Measurements from ENCODE around the gene ZNF398. TPM values are rescaled to one million over a fixed set of nuclear protein-coding genes. Genes with fewer than 3 reads are reported as not detected.

The ZNF398 gene
- polyA plus RNA-seq, 1 donor from 2014 or later: 8.6 TPM

DNA sequence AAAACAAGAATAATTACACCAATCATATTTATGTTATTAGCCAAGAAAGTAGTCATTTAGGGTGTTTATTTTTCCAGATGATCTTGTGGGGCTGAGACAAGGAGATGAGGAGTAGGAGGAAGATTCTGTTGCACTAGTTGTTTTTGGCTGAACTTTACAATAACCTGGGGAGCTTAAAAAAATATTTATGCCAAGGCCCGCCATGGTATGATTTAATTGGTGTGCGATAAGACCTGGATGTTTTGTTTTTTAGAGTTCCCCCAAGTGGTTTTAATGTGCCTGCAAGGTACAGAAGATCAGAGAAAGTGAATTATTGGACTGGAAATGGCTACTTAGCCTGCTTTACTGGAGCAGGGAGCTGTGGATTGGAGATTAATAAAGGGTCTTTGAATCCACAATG is 41.0 kb downstream of the ZNF398 start:
- H3K9ac ChIP-seq (ENCODE audit: low read length): no peak overlapping the region
- no peaks in the 10 kb centered on the region for H3K27me3 ChIP-seq (ENCODE audit: insufficient read depth, low read depth, low read length)
- H3K4me2 ChIP-seq (ENCODE audit: low read length): no peak overlapping the region
- no peaks in the 10 kb centered on the region for H3K36me3 ChIP-seq (ENCODE audit: insufficient read depth, low read length)
- no peaks in the 10 kb centered on the region for H3K79me2 ChIP-seq (replicated peaks; ENCODE audit: insufficient read depth, low read length)
- no peak overlapping the region for H3K27ac ChIP-seq (ENCODE audit: low read length)
- no peak overlapping the region for H2AFZ ChIP-seq (ENCODE audit: low read depth, low read length)
- no peak overlapping the region for H3K4me3 ChIP-seq (ENCODE audit: low read length)
- no peaks in the 10 kb centered on the region for H3K9me3 ChIP-seq (ENCODE audit: low read length)
- H3F3A ChIP-seq (ENCODE audit: insufficient read depth, low read length, poor library complexity, severe bottlenecking): no peaks in the 10 kb centered on the region
- H3K9me2 ChIP-seq (ENCODE audit: insufficient read depth, low read length): no peaks in the 10 kb centered on the region
- no peaks in the 10 kb centered on the region for H4K20me1 ChIP-seq (ENCODE audit: insufficient read depth)
- no peak for TF ChIP-seq SMC3 (conservative IDR thresholded peaks at IDR 0.05; ENCODE audit: poor library complexity)
- TF ChIP-seq RAD21 (conservative IDR thresholded peaks at IDR 0.05): no peak
- no peak for TF ChIP-seq EZH2 (IDR thresholded peaks at IDR 0.05; ENCODE audit: borderline replicate concordance, insufficient read depth, low read length, poor library complexity, severe bottlenecking)
- TF ChIP-seq POLR2AphosphoS5 (IDR thresholded peaks at IDR 0.05): no peak

DNA sequence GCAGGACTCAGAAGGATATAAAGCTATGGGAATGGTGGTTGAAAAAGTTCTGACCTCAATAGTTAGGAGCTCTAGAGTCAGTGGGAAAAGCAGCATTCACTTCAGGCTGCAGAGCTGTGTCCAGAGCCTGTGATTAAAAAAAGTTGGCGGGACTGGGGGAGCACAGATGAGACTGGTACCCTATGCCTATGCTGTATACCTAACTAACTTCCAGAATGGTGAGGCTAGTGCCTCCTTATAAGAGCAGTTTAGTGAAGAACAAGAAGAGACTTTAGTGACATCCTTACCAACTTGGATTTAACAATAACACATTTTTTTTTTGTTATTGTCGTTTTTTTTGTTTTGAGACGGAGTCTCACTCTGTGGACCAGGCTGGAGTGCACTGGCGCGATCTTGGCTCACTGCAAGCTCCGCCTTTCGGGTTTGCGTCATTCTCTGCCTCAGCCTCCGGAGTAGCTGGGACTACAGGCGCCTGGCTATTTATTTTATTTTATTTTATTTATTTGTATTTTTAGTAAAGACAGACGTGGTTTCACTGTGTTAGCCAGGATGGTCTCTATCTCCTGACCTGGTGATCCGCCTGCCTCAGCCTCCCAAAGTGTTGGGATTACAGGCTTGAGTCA is 41.5 kb downstream of the ZNF398 start:
- H3K9me2 ChIP-seq (ENCODE audit: insufficient read depth, low read length): no peaks in the 10 kb centered on the region
- H3K9ac ChIP-seq (ENCODE audit: low read length): no peak overlapping the region
- no peak overlapping the region for H3K4me2 ChIP-seq (ENCODE audit: low read length)
- H3K27me3 ChIP-seq (ENCODE audit: insufficient read depth, low read depth, low read length): no peaks in the 10 kb centered on the region
- H3F3A ChIP-seq (ENCODE audit: insufficient read depth, low read length, poor library complexity, severe bottlenecking): no peaks in the 10 kb centered on the region
- no peak overlapping the region for H2AFZ ChIP-seq (ENCODE audit: low read depth, low read length)
- TF ChIP-seq EP300 (conservative IDR thresholded peaks at IDR 0.05; ENCODE audit: poor library complexity, severe bottlenecking) (no peak), TAF1 (IDR thresholded peaks at IDR 0.05; ENCODE audit: low read depth) (no peak)
- TF ChIP-seq, protein P1, sequence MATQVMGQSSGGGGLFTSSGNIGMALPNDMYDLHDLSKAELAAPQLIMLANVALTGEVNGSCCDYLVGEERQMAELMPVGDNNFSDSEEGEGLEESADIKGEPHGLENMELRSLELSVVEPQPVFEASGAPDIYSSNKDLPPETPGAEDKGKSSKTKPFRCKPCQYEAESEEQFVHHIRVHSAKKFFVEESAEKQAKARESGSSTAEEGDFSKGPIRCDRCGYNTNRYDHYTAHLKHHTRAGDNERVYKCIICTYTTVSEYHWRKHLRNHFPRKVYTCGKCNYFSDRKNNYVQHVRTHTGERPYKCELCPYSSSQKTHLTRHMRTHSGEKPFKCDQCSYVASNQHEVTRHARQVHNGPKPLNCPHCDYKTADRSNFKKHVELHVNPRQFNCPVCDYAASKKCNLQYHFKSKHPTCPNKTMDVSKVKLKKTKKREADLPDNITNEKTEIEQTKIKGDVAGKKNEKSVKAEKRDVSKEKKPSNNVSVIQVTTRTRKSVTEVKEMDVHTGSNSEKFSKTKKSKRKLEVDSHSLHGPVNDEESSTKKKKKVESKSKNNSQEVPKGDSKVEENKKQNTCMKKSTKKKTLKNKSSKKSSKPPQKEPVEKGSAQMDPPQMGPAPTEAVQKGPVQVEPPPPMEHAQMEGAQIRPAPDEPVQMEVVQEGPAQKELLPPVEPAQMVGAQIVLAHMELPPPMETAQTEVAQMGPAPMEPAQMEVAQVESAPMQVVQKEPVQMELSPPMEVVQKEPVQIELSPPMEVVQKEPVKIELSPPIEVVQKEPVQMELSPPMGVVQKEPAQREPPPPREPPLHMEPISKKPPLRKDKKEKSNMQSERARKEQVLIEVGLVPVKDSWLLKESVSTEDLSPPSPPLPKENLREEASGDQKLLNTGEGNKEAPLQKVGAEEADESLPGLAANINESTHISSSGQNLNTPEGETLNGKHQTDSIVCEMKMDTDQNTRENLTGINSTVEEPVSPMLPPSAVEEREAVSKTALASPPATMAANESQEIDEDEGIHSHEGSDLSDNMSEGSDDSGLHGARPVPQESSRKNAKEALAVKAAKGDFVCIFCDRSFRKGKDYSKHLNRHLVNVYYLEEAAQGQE (IDR thresholded peaks at IDR 0.05; ENCODE audit: borderline replicate concordance): no peak
- no peak overlapping the region for H3K27ac ChIP-seq (ENCODE audit: low read length)
- H3K36me3 ChIP-seq (ENCODE audit: insufficient read depth, low read length): no peaks in the 10 kb centered on the region
- H3K9me3 ChIP-seq (ENCODE audit: low read length): no peaks in the 10 kb centered on the region
- no peak overlapping the region for H3K4me3 ChIP-seq (ENCODE audit: low read length)
- no peaks in the 10 kb centered on the region for H4K20me1 ChIP-seq (ENCODE audit: insufficient read depth)
- no peaks in the 10 kb centered on the region for H3K79me2 ChIP-seq (replicated peaks; ENCODE audit: insufficient read depth, low read length)

DNA sequence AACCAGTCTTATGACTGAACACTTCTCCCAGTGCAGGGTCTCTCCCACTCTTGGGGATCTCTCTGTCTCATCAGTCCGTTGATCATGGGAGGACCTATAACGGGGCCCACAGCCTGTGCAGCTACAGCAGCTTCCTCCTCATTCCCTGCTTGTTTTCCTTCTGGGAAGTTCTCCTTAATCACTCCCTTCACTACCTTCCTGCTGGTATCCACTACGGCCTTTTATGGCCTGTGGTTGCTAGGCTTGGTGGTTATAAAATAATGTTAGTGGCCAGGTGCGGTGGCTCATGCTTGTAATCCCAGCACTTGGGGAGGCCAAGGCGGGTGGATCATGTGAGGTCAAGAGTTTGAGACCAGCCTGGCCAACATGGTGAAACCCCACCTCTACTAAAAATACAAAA is 44.6 kb downstream of the ZNF398 start:
- Histone ChIP-seq H4K20me1 (ENCODE audit: insufficient read depth) (peaks cover 3% of the 10 kb centered on the region), H3K9ac (ENCODE audit: low read length) (no peak overlapping the region), H3K36me3 (ENCODE audit: insufficient read depth, low read length) (no peaks in the 10 kb centered on the region), H3K9me2 (ENCODE audit: insufficient read depth, low read length) (no peaks in the 10 kb centered on the region), H3F3A (ENCODE audit: insufficient read depth, low read length, poor library complexity, severe bottlenecking) (no peaks in the 10 kb centered on the region), H3K9me3 (ENCODE audit: low read length) (no peaks in the 10 kb centered on the region), H3K4me3 (ENCODE audit: low read length) (no peak overlapping the region), H3K79me2 (replicated peaks; ENCODE audit: insufficient read depth, low read length) (peaks cover 9% of the 10 kb centered on the region), H3K27me3 (ENCODE audit: insufficient read depth, low read depth, low read length) (no peaks in the 10 kb centered on the region), H3K4me2 (ENCODE audit: low read length) (no peak overlapping the region), H3K27ac (ENCODE audit: low read length) (no peak overlapping the region), H2AFZ (ENCODE audit: low read depth, low read length) (no peak overlapping the region)
- TF ChIP-seq EZH2 (IDR thresholded peaks at IDR 0.05; ENCODE audit: borderline replicate concordance, insufficient read depth, low read length, poor library complexity, severe bottlenecking): no peak
- TF ChIP-seq, protein P1 (IDR thresholded peaks at IDR 0.05; ENCODE audit: borderline replicate concordance): no peak
